NCI-H524 treated with DMSO at 0.1 percent for 48 hours (cell line): ENCODE measurements around the gene TMTC3.

Experiments used
- DNase-seq: peaks from one replicate; lab custom pipeline; 2025; lab: John Stamatoyannopoulos, UW

Gene TMTC3

GRCh38 chr12:88227263-88227662, 85.2 kb downstream of the TMTC3 start:
- no peak for DNase-seq

GRCh38 chr12:88227871-88228270, 85.8 kb downstream of the TMTC3 start:
- no peak for DNase-seq

GRCh38 chr12:88228720-88229119, 86.6 kb downstream of the TMTC3 start:
- no peak for DNase-seq

- no peak for DNase-seq
Observed at GRCh38 chr12:88230271-88230670, 88.2 kb downstream of the TMTC3 start.

- DNase-seq, result no peak
Observed at GRCh38 chr12:88235183-88235833, 93.2 kb downstream of the TMTC3 start.

GRCh38 chr12:88237954-88238353, 95.8 kb downstream of the TMTC3 start:
- no peak for DNase-seq

GRCh38 chr12:88238406-88238805, 96.3 kb downstream of the TMTC3 start:
- DNase-seq, result no peak

GRCh38 chr12:88241862-88242570, 99.9 kb downstream of the TMTC3 start:
- no peak for DNase-seq

- no peak for DNase-seq
Observed at GRCh38 chr12:88242571-88242925, 100.4 kb downstream of the TMTC3 start.

GRCh38 chr12:88242939-88243338, 100.8 kb downstream of the TMTC3 start:
- DNase-seq, result no peak

- no peak for DNase-seq
Observed at GRCh38 chr12:88243982-88244381, 101.9 kb downstream of the TMTC3 start.

- no peak for DNase-seq
Observed at GRCh38 chr12:88245905-88246304, 103.8 kb downstream of the TMTC3 start.

GRCh38 chr12:88247241-88247643, 105.1 kb downstream of the TMTC3 start:
- no peak for DNase-seq

- no peak for DNase-seq
Observed at GRCh38 chr12:88248606-88249005, 106.5 kb downstream of the TMTC3 start.
